Activated naive CD8-positive, alpha-beta T cell treated with anti-CD3 and anti-CD28 coated beads for 36 hours (primary cell): Measurements from ENCODE around the gene SLC3A2. TPM values are rescaled to one million over a fixed set of nuclear protein-coding genes. Genes with fewer than 3 reads are reported as not detected.
"Not testable (repeated sequence)": the region's sequence is repeated elsewhere in the genome, so short reads cannot be mapped to it uniquely, and the experiment has no call there.

Experiments
- DNase-seq: peaks from one replicate; pipeline ENCODE4 v3.0.0; 2021
- H3K27ac Mint-ChIP-seq: one replicate; pipeline ENCODE4 v1.8.0; 2022; ENCODE audit warnings: mild to moderate bottlenecking, moderate library complexity, mixed read lengths
- H3K27me3 Mint-ChIP-seq: one replicate; pipeline ENCODE4 v1.8.0; 2022; ENCODE audit warnings: mild to moderate bottlenecking, mixed read lengths
- H3K36me3 Mint-ChIP-seq: one replicate; pipeline ENCODE4 v1.8.0; 2021; ENCODE audit warnings: mild to moderate bottlenecking, mixed read lengths
- H3K4me1 Mint-ChIP-seq: one replicate; pipeline ENCODE4 v1.8.0; 2021; ENCODE audit warnings: mixed read lengths
- H3K4me3 Mint-ChIP-seq: one replicate; pipeline ENCODE4 v1.8.0; 2022; ENCODE audit warnings: mild to moderate bottlenecking, moderate library complexity, mixed read lengths
- H3K9me3 Mint-ChIP-seq: one replicate; pipeline ENCODE4 v1.8.0; 2022; ENCODE audit warnings: mixed read lengths
- total RNA-seq, 2 experiments: library from RNA; stranded (reverse); gene quantifications; one replicate each; pipeline ENCODE4 v1.2.3, GENCODE V29; 2021

The SLC3A2 gene
- total RNA-seq, 2 experiments from 2014 or later = 408 to 428 TPM

DNA sequence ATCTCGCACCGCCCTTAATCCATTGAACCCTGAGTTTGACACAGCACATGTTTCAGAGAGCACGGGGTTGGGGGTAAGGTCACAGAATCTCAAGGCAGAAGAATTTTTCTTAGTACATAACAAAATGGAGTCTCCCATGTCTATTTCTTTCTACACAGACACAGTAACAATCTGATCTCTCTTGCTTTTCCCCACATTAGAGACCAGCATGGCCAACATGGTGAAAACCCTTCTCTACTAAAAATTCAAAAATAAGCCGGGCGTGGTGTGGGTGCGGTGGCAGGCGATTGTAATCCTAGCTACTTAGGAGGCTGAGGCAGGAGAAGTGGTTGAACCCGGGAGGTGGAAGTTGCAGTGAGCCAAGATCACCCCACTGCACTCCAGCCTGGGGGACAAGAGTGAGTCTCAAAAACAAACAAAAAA lies 21.4 kb upstream of the SLC3A2 start:
- H3K4me3 Mint-ChIP-seq, DNase-seq, H3K9me3 Mint-ChIP-seq: not testable (repeated sequence)
- H3K4me1 Mint-ChIP-seq = peaks cover 45% of the 10 kb centered on the region
- peak overlapping the region; percentile 59 for H3K27ac Mint-ChIP-seq
- peaks cover 61% of the 10 kb centered on the region for H3K36me3 Mint-ChIP-seq
- H3K27me3 Mint-ChIP-seq = peaks cover 18% of the 10 kb centered on the region

DNA sequence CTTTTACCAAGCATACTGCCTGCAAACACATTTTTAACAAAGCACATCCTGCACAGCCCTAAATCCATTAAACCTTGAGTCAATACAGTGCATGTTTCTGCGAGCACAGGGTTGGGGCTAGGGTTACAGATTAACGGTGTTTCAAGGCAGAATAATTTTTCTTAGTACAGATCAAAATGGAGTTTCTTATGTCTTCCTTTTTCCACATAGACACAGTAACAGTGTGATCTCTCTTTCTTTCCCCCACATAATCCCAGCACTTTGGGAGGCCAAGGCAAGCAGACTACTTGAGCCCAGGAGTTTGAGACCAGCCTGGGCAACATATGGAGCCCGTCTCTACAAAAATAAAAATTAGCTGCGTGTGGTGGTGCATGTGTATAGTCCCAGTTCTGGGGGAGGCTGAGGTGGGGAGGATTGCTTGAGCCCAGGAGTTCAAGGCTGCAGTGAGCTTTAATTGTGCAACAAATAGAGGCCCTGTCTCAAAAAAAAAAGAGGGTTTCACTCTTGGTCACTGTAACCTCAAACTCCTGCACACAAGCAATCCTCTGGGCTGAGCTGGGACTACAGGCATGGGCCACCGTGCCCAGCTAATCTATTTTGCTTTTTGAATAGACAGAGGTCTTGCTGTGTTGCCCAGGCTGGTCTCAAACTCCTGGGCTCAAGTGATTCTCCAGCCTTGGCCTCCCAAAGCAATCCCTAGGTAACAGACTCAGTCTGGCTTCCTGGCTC lies 19.7 kb upstream of the SLC3A2 start:
- H3K4me1 Mint-ChIP-seq = peaks cover 40% of the 10 kb centered on the region
- H3K36me3 Mint-ChIP-seq = peaks cover 49% of the 10 kb centered on the region

DNA sequence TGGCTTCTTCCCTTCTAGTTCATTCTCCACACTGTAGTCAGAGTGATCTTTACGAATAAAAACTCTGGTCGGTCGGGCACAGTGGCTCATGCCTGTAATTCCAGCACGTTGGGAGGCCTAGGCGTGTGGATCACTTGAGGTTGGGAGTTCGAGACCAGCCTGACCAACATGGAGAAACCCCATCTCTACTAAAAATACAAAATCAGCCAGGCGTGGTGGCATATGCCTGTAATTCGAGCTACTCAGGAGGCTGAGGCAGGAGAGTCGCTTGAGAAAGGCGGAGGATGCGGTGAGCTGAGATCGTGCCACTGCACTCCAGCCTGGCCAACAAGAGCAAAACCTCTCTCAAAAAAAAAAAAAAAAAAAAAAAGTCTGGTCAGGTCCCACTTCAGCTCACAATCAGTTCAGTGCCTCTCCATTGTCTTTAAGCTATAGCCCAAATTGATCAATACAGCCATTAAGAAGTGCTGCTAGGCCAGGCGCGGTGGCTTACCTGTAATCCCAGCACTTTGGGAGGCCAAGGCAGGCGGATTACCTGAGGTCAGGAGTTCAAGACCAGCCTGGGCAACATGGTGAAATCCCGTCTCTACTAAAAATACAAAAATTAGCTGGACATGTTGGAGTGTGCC lies 19.0 kb upstream of the SLC3A2 start:
- H3K27ac Mint-ChIP-seq = peak overlapping the region; percentile 29
- not testable (repeated sequence) for H3K9me3 Mint-ChIP-seq, H3K4me3 Mint-ChIP-seq, DNase-seq, H3K27me3 Mint-ChIP-seq
- H3K4me1 Mint-ChIP-seq = peaks cover 40% of the 10 kb centered on the region
- H3K36me3 Mint-ChIP-seq = peaks cover 45% of the 10 kb centered on the region

More for the DNA sequence above, 19.7 kb upstream of the SLC3A2 start:
- no peaks in the 10 kb centered on the region for H3K9me3 Mint-ChIP-seq
- H3K27me3 Mint-ChIP-seq = peaks cover 2% of the 10 kb centered on the region
- peak overlapping the region; percentile 38 for H3K27ac Mint-ChIP-seq
- DNase-seq = no peak
- H3K4me3 Mint-ChIP-seq = no peak overlapping the region

GRCh38 chr11:62863687-62864335 lies 16.9 kb upstream of the SLC3A2 start:
- no peak overlapping the region for H3K4me3 Mint-ChIP-seq
- no peaks in the 10 kb centered on the region for H3K9me3 Mint-ChIP-seq
- peaks cover 26% of the 10 kb centered on the region for H3K4me1 Mint-ChIP-seq
- no peak for DNase-seq
- no peak overlapping the region for H3K27ac Mint-ChIP-seq
- no peaks in the 10 kb centered on the region for H3K27me3 Mint-ChIP-seq
- H3K36me3 Mint-ChIP-seq = peaks cover 26% of the 10 kb centered on the region

- Mint-ChIP-seq H3K36me3 (peaks cover 21% of the 10 kb centered on the region), H3K4me3 (no peak overlapping the region), H3K27me3 (no peaks in the 10 kb centered on the region), H3K27ac (no peak overlapping the region), H3K9me3 (no peaks in the 10 kb centered on the region), H3K4me1 (peaks cover 15% of the 10 kb centered on the region)
- no peak for DNase-seq
Measured at GRCh38 chr11:62865635-62866034, 15.1 kb upstream of the SLC3A2 start.

GRCh38 chr11:62874851-62875250 lies 5.8 kb upstream of the SLC3A2 start:
- Mint-ChIP-seq H3K4me3 (no peak overlapping the region), H3K9me3 (no peaks in the 10 kb centered on the region), H3K36me3 (peaks cover 29% of the 10 kb centered on the region), H3K27me3 (no peaks in the 10 kb centered on the region), H3K27ac (no peak overlapping the region), H3K4me1 (peaks cover 5% of the 10 kb centered on the region)
- DNase-seq = no peak

DNA sequence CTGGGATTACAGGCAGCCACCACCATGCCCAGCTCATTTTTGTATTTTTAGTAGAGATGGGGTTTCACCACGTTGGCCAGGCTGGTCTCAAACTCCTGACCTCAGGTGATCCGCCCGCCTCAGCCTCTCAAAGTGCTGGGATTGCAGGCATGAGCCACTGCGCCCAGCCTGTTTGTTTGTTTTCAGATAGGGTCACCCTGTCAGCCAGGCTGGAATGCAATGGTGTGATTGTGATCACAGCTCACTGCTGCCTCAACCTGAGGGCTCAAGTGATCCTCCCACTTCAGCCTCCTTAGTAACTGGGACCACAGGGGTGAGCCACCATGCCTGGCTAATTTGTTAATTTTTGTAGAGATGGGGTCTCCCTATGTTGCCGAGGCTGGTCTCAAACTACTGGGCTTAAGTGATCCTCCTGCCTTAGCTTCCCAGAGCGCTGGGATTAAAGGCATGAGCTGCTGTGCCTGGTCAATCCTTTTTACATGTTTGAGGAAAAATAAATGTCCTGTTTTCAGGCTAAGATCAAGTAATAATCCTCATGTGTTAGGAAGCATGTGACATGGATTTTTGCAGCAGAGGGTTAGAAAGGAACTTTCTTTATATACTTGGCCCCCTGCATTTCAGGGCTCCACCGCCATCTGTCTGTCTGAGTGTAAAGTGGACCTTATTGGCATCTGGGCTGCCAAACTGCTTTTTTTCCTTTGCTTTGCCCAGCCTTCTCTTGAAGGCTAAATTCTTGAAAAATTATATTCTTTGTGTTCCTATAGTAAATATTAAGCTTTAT lies 4.8 kb upstream of the SLC3A2 start:
- H3K27ac Mint-ChIP-seq = no peak overlapping the region
- H3K4me3 Mint-ChIP-seq = no peak overlapping the region
- peaks cover 12% of the 10 kb centered on the region for H3K4me1 Mint-ChIP-seq
- H3K9me3 Mint-ChIP-seq = no peaks in the 10 kb centered on the region
- H3K36me3 Mint-ChIP-seq = peaks cover 37% of the 10 kb centered on the region
- H3K27me3 Mint-ChIP-seq = peaks cover 3% of the 10 kb centered on the region
- no peak for DNase-seq

DNA sequence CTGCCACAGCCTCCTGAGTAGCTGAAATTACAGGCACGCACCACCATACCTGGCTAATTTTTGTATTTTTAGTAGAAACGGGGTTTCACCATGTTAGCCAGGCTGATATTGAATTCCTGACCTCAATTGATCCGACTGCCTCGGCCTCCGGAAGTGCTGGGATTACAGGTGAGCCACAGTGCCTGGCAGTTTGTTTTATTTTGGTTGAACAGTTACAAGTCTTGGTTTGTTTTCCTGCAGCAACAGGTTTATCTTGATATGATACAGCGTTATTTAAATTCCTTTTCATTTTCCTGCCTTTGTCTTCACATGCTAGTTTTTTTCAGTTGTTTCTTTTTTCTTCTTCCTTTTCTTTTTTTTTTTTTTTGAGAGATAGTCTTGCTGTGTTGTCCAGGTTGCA lies 4.0 kb upstream of the SLC3A2 start:
- Mint-ChIP-seq H3K4me3 (no peak overlapping the region), H3K4me1 (peaks cover 13% of the 10 kb centered on the region), H3K9me3 (peaks cover 1% of the 10 kb centered on the region), H3K27me3 (peaks cover 8% of the 10 kb centered on the region), H3K27ac (no peak overlapping the region), H3K36me3 (peaks cover 45% of the 10 kb centered on the region)
- DNase-seq = no peak

- Mint-ChIP-seq H3K27ac (peak overlapping the region; percentile 100), H3K36me3 (peaks cover 67% of the 10 kb centered on the region), H3K27me3 (peaks cover 9% of the 10 kb centered on the region), H3K9me3 (peaks cover 1% of the 10 kb centered on the region), H3K4me3 (peak overlapping the region; percentile 100), H3K4me1 (peaks cover 33% of the 10 kb centered on the region)
- no peak for DNase-seq
Measured at GRCh38 chr11:62879235-62879978, 1.3 kb upstream of the SLC3A2 start.

DNA sequence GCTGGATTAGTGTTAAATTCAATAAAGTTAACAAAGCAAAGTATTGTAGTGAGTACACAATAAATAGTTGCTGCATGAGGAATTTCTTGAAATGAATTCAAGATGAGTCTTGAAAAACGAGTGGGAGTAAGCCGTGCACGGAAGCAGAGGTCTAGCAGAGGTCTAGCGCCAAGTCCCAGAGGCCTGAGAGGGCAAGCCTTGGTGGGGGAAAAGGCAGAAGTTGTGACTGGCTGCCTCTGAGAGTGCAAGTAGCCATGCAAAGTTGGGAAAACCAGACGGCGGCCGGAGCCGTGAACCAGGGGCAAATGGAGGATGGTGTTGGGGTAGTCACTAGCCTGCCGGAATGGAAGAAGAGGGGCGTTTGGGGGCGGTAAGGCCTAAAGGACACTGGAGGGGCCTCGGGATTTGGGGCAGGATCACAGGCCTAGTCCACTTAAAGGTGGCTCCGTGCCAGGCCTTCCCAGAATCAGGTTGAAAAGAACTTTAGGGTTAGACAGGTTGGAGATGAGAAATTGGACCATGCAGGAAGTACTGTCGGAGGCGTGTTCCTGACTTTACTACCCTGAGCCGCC lies 379 bp upstream of the SLC3A2 start:
- H3K36me3 Mint-ChIP-seq = peaks cover 68% of the 10 kb centered on the region

DNA sequence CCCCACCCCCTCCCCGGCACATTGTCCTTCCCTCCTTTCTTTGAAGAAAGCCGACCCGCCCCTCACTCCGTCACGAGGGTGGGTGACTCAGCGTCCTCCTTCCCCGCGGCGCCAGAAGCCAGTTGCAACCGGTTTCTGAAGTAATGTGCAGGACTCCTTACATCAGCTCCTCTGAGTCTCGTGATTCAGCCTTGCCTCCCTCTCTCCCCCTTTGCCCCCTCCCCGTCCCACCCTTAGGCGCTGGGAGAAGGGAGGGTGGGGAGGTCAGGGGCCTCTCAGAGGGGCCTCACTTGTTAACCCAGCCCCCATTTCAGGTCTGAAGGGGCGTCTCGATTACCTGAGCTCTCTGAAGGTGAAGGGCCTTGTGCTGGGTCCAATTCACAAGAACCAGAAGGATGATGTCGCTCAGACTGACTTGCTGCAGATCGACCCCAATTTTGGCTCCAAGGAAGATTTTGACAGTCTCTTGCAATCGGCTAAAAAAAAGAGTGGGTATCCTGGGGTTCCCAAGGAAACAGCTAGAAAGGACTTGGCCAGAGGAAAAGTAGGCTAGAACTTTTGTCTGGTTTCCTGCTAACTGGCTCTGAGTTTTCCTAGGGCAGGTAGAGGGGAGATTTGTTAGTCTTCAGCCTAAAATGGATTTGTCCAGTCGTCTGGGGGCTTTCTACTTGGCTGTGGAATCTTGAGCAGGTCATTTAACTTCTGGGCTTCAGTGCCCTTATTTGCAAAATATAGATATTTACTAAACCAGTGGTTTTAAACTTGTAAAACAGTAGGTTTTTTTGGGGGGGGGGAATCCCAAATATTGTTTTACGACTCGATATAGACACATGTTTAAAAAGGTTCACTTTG lies 1.1 kb downstream of the SLC3A2 start:
- Mint-ChIP-seq H3K27ac (peak overlapping the region; percentile 100), H3K9me3 (peaks cover 1% of the 10 kb centered on the region), H3K36me3 (peaks cover 80% of the 10 kb centered on the region), H3K27me3 (peaks cover 9% of the 10 kb centered on the region), H3K4me1 (peaks cover 45% of the 10 kb centered on the region), H3K4me3 (peak overlapping the region; percentile 100)
- DNase-seq = peak; percentile 93

More for the DNA sequence above, 379 bp upstream of the SLC3A2 start:
- DNase-seq = peak; percentile 54
- peak overlapping the region; percentile 100 for H3K27ac Mint-ChIP-seq
- peaks cover 38% of the 10 kb centered on the region for H3K4me1 Mint-ChIP-seq
- H3K27me3 Mint-ChIP-seq = peaks cover 9% of the 10 kb centered on the region
- H3K9me3 Mint-ChIP-seq = peaks cover 1% of the 10 kb centered on the region
- H3K4me3 Mint-ChIP-seq = peak overlapping the region; percentile 100

DNA sequence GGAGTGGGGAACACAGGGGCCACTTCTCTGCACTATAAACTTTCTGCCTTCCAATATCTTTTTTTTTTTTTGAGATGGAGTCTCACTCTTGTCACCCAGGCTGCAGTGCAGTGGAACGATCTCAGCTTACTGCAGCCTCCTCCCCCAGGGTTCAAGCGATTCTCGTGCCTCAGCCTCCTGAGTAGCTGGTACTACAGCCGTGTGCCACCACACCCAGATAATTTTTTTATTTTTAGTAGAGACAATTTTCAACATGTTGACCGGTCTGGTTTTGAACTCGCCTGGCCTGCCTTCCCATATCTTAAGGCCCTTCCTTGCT lies 1.7 kb downstream of the SLC3A2 start:
- peaks cover 80% of the 10 kb centered on the region for H3K36me3 Mint-ChIP-seq
- H3K27me3 Mint-ChIP-seq = peaks cover 9% of the 10 kb centered on the region
- peaks cover 1% of the 10 kb centered on the region for H3K9me3 Mint-ChIP-seq
- no peak for DNase-seq
- H3K27ac Mint-ChIP-seq = peak overlapping the region; percentile 100
- peaks cover 45% of the 10 kb centered on the region for H3K4me1 Mint-ChIP-seq
- peak overlapping the region; percentile 100 for H3K4me3 Mint-ChIP-seq

- Mint-ChIP-seq H3K4me3 (peak overlapping the region; percentile 100), H3K27ac (peak overlapping the region; percentile 100), H3K4me1 (peaks cover 48% of the 10 kb centered on the region), H3K9me3 (peaks cover 1% of the 10 kb centered on the region), H3K36me3 (peaks cover 82% of the 10 kb centered on the region), H3K27me3 (peaks cover 9% of the 10 kb centered on the region)
- DNase-seq = no peak
Measured at GRCh38 chr11:62882788-62883501, 2.2 kb downstream of the SLC3A2 start.
